SK-N-SH (cell line): ENCODE data around the gene WNT4. TPM values are rescaled to one million over a fixed set of nuclear protein-coding genes. Genes with fewer than 3 reads are reported as not detected.

Source experiments
- CTCF ChIA-PET: fragments of 300-600, 350-600 bp; formaldehyde crosslinking; extraction: SDS; loops from one replicate; lab custom pipeline; 2021; lab: Yijun Ruan, JAX
- POLR2A ChIA-PET: fragments of 350-600 bp; sonication (Branson Sonifier 250); formaldehyde crosslinking; extraction: SDS; loops from one replicate; lab custom pipeline; 2020; ENCODE audit warnings: antibody characterized with exemption, inconsistent platforms; lab: Yijun Ruan, JAX
- DNase-seq: peaks from one replicate; pipeline ENCODE4 v3.0.0; 2012
- H2AFZ ChIP-seq: fragments of 200-600 bp; sonication (generic); 2 replicates; pipeline ENCODE4 v1.8.1; 2016; ENCODE audit warnings: antibody characterized with exemption, mild to moderate bottlenecking, low read depth
- H3F3A ChIP-seq: fragments of 200-600 bp; sonication (generic); replicated peaks from 2 replicates; pipeline ENCODE3; 2016; ENCODE audit warnings: antibody characterized with exemption, mild to moderate bottlenecking; ENCODE audit not compliant: insufficient read depth
- H3K27ac ChIP-seq, 2 experiments: fragments of 200-500 bp in 1 of 2; fragments of 200-600 bp in 1 of 2; sonication (Bioruptor generic) in 1 of 2; sonication (generic), shearing (Covaris generic) in 1 of 2; 2 replicates each; pipeline versions ENCODE4 v1.5.1 to v1.6.1; 2014 to 2016; ENCODE audit warnings: low read depth in 2 of 2, inconsistent platforms in 1 of 2, low read length in 1 of 2, mild to moderate bottlenecking in 1 of 2, mixed read lengths in 1 of 2
- H3K27me3 ChIP-seq: fragments of 200-600 bp; sonication (generic), shearing (Covaris generic); 2 replicates; pipeline ENCODE4 v1.6.1; 2016; ENCODE audit warnings: mixed run types; ENCODE audit not compliant: insufficient read depth
- H3K36me3 ChIP-seq, 2 experiments: fragments of 200-500 bp in 1 of 2; fragments of 200-600 bp in 1 of 2; sonication (Bioruptor generic) in 1 of 2; sonication (generic) in 1 of 2; replicated peaks in 1 of 2; 2 replicates each; pipeline versions ENCODE3 to v1.5.1; 2014 to 2016; ENCODE audit warnings: low read length in 1 of 2, mild to moderate bottlenecking in 1 of 2; ENCODE audit not compliant: insufficient read depth in 2 of 2, control insufficient read depth in 1 of 2
- H3K4me1 ChIP-seq, 2 experiments: fragments of 200-500 bp in 1 of 2; fragments of 200-600 bp in 1 of 2; sonication (Bioruptor generic) in 1 of 2; sonication (generic), shearing (Covaris generic) in 1 of 2; 2 replicates each; pipeline versions ENCODE4 v1.5.1 to v1.6.1; 2014 to 2016; ENCODE audit warnings: low read depth in 1 of 2, low read length in 1 of 2, mixed run types in 1 of 2; ENCODE audit not compliant: insufficient read depth in 2 of 2, control insufficient read depth in 1 of 2
- H3K4me2 ChIP-seq: fragments of 200-600 bp; sonication (generic), shearing (Covaris generic); 2 replicates; pipeline ENCODE4 v1.6.1; 2017; ENCODE audit warnings: mixed run types
- H3K4me3 ChIP-seq, 2 experiments: fragments of 200-500 bp in 1 of 2; fragments of 200-600 bp in 1 of 2; sonication (Bioruptor generic) in 1 of 2; sonication (generic), shearing (Covaris generic) in 1 of 2; 2 replicates each; pipeline versions ENCODE4 v1.5.1 to v1.8.1; 2014 to 2016; ENCODE audit warnings: low read depth in 2 of 2, inconsistent platforms in 1 of 2, low read length in 1 of 2, mild to moderate bottlenecking in 1 of 2, mixed read lengths in 1 of 2, moderate library complexity in 1 of 2
- H3K79me2 ChIP-seq: fragments of 200-600 bp; sonication (generic); 2 replicates; pipeline ENCODE4 v1.8.1; 2017; ENCODE audit warnings: mild to moderate bottlenecking; ENCODE audit not compliant: insufficient read depth
- H3K9ac ChIP-seq: fragments of 200-600 bp; sonication (generic); 2 replicates; pipeline ENCODE4 v1.6.1; 2017; ENCODE audit warnings: mixed run types
- H3K9me2 ChIP-seq: fragments of 200-600 bp; sonication (generic); 2 replicates; pipeline ENCODE4 v1.6.1; 2017; ENCODE audit warnings: mixed run types
- H3K9me3 ChIP-seq: fragments of 200-600 bp; sonication (generic); 2 replicates; pipeline ENCODE4 v1.6.1; 2017; ENCODE audit warnings: mixed run types, mild to moderate bottlenecking, moderate library complexity
- H4K20me1 ChIP-seq: fragments of 200-600 bp; sonication (generic); 2 replicates; pipeline ENCODE4 v1.6.1; 2017; ENCODE audit warnings: mild to moderate bottlenecking, mixed run types; ENCODE audit not compliant: insufficient read depth
- CHD2 ChIP-seq: fragments of 150-350 bp; IDR thresholded peaks from 2 replicates; pipeline ENCODE4 v1.6.1; 2018; ENCODE audit warnings: low read length; ENCODE audit not compliant: partially characterized antibody
- ELF1 ChIP-seq: IDR thresholded peaks from 2 replicates; pipeline ENCODE4 v1.4.0; 2012
- EP300 ChIP-seq, 2 experiments: IDR thresholded peaks; 2 replicates each; pipeline versions ENCODE4 v1.4.0 to v1.6.1; 2012; ENCODE audit warnings: borderline replicate concordance in 1 of 2, low read depth in 1 of 2, low read length in 1 of 2
- EZH2phosphoT487 ChIP-seq: fragments of 200-600 bp; sonication (generic); IDR thresholded peaks from 2 replicates; pipeline ENCODE4 v1.6.1; 2017; ENCODE audit warnings: low read depth, mixed run types, mild to moderate bottlenecking, antibody characterized with exemption, moderate library complexity, borderline replicate concordance
- FOXJ3 ChIP-seq: sonication (generic); formaldehyde crosslinking; IDR thresholded peaks from 2 replicates; pipeline ENCODE4 v1.5.1; 2020; ENCODE audit warnings: mild to moderate bottlenecking, missing genetic modification reagents
- GABPA ChIP-seq: IDR thresholded peaks from 2 replicates; pipeline ENCODE4 v1.4.0; 2012; ENCODE audit warnings: low read depth, mild to moderate bottlenecking
- GATA2 ChIP-seq: sonication (generic); formaldehyde crosslinking; IDR thresholded peaks from 2 replicates; pipeline ENCODE4 v1.5.0; 2020; ENCODE audit warnings: mild to moderate bottlenecking, missing genetic modification reagents
- JUND ChIP-seq: IDR thresholded peaks from 2 replicates; pipeline ENCODE4 v1.4.0; 2012
- NFIC ChIP-seq: IDR thresholded peaks from 2 replicates; pipeline ENCODE4 v1.4.0; 2012; ENCODE audit warnings: borderline replicate concordance
- NRF1 ChIP-seq: IDR thresholded peaks from 2 replicates; pipeline ENCODE4 v1.6.1; 2012; ENCODE audit warnings: low read depth, mild to moderate bottlenecking, low read length
- POLR2AphosphoS5 ChIP-seq: IDR thresholded peaks from 2 replicates; pipeline ENCODE4 v1.6.1; 2012; ENCODE audit warnings: low read depth, low read length
- RCOR1 ChIP-seq: fragments of 150-350 bp; IDR thresholded peaks from 2 replicates; pipeline ENCODE4 v1.6.1; 2017; ENCODE audit warnings: antibody characterized with exemption, low read length
- RFX5 ChIP-seq: IDR thresholded peaks from 2 replicates; pipeline ENCODE4 v1.6.1; 2012; ENCODE audit warnings: mild to moderate bottlenecking, improper control_type of control experiment, low read length
- RXRA ChIP-seq: IDR thresholded peaks from 2 replicates; pipeline ENCODE4 v1.4.0; 2012; ENCODE audit warnings: low read depth, mild to moderate bottlenecking, borderline replicate concordance
- SMC3 ChIP-seq: IDR thresholded peaks from 2 replicates; pipeline ENCODE4 v1.6.1; 2012; ENCODE audit warnings: low read depth, low read length, improper control_type of control experiment
- TCF12 ChIP-seq: IDR thresholded peaks from 2 replicates; pipeline ENCODE4 v1.4.0; 2012
- TEAD4 ChIP-seq: IDR thresholded peaks from 2 replicates; pipeline ENCODE4 v1.4.0; 2012; ENCODE audit warnings: mild to moderate bottlenecking, borderline replicate concordance; ENCODE audit not compliant: insufficient read depth
- WGBS: methylation state at CpG from one replicate; pipeline ENCODE4 v1.1.6; 2017; ENCODE audit warnings: low lambda C conversion rate; 5-methylcytosine and 5-hydroxymethylcytosine counted together
- polyA plus RNA-seq, 3 experiments: library from polyadenylated mRNA; depleted of rRNA; stranded (reverse); fragments of >200 nt; gene quantifications; 2 replicates each; pipeline ENCODE4 v1.2.3, GENCODE V29; 2012
- TF ChIP-seq, protein P1 (sequence below): fragments of 150-350 bp; IDR thresholded peaks from 2 replicates; pipeline ENCODE4 v1.6.1; 2017; ENCODE audit warnings: antibody characterized with exemption, low read length, low read depth, borderline replicate concordance
- TF ChIP-seq, protein P2 (sequence below): fragments of 150-350 bp; IDR thresholded peaks from 2 replicates; pipeline ENCODE4 v1.6.1; 2016; ENCODE audit warnings: mild to moderate bottlenecking, low read depth, low read length
- TF ChIP-seq, protein P3 (sequence below): IDR thresholded peaks from 2 replicates; pipeline ENCODE4 v1.4.0; 2012; ENCODE audit warnings: low read depth
- TF ChIP-seq, protein P4 (sequence below): fragments of 200-600 bp; sonication (generic); IDR thresholded peaks from 2 replicates; pipeline ENCODE4 v1.6.1; 2017; ENCODE audit warnings: antibody characterized with exemption, mild to moderate bottlenecking, moderate library complexity

Gene WNT4
- polyA plus RNA-seq, 1 of the 3 experiments (the other 2 are of a cell fraction) = 0.03 TPM

DNA sequence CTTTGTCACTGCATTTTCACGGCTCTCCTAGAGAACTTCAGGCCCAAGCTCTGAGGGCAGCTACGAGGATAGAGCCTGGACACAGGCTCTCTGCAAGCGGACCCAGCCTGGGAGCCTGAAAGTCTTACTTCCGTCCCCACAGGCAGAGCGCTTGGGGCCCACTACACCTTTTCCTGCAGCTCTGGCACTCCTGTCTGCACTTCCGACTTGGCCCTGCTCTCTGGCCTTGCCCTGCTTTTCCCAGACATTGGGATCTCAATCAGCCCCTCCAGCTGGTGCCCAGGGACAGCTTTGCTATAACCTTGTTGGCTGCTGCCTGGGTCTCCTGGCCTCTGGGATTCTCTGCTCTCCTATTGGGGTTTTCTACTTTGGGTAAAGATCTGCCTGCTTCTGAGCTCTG lies 27.6 kb downstream of the WNT4 start:
- peak; percentile 11 for DNase-seq
- ChIA-PET CTCF (interaction anchor here (1.1 to 3.4 kb wide), 4 partner anchors 10 to 301 kb away, joined by 3 to 20 read pairs (median 8); no protein-coding TSS in a partner anchor), POLR2A (no interaction called here)
- Histone ChIP-seq H3K9me3 (no peaks in the 10 kb centered on the region), H3K79me2 (peaks cover 25% of the 10 kb centered on the region; the same call in 1 of the 2 replicates), H2AFZ (no peak overlapping the region), H3F3A (no peaks in the 10 kb centered on the region), H3K4me2 (no peak overlapping the region), H3K4me1 (peaks cover 18 to 55% of the 10 kb centered on the region in 2 experiments), H3K27me3 (no peaks in the 10 kb centered on the region), H3K27ac (no peak overlapping the region; a peak in 1 of 4 replicates), H3K4me3 (no peak overlapping the region), H3K36me3 (peaks cover 21 to 27% of the 10 kb centered on the region in 2 experiments), H4K20me1 (peaks cover 96% of the 10 kb centered on the region), H3K9ac (no peak overlapping the region), H3K9me2 (no peaks in the 10 kb centered on the region)
- TF ChIP-seq JUND (no peak), NFIC (no peak), EZH2phosphoT487 (no peak), EP300 (IDR thresholded peaks at IDR 0.05; ENCODE audit: borderline replicate concordance in 1 of 2, low read depth in 1 of 2, low read length in 1 of 2) (no peak)
- TF ChIP-seq, protein P1, sequence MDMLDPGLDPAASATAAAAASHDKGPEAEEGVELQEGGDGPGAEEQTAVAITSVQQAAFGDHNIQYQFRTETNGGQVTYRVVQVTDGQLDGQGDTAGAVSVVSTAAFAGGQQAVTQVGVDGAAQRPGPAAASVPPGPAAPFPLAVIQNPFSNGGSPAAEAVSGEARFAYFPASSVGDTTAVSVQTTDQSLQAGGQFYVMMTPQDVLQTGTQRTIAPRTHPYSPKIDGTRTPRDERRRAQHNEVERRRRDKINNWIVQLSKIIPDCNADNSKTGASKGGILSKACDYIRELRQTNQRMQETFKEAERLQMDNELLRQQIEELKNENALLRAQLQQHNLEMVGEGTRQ = no peak
- 100% methylated on average over 5 of the region's 6 CpGs for WGBS

DNA sequence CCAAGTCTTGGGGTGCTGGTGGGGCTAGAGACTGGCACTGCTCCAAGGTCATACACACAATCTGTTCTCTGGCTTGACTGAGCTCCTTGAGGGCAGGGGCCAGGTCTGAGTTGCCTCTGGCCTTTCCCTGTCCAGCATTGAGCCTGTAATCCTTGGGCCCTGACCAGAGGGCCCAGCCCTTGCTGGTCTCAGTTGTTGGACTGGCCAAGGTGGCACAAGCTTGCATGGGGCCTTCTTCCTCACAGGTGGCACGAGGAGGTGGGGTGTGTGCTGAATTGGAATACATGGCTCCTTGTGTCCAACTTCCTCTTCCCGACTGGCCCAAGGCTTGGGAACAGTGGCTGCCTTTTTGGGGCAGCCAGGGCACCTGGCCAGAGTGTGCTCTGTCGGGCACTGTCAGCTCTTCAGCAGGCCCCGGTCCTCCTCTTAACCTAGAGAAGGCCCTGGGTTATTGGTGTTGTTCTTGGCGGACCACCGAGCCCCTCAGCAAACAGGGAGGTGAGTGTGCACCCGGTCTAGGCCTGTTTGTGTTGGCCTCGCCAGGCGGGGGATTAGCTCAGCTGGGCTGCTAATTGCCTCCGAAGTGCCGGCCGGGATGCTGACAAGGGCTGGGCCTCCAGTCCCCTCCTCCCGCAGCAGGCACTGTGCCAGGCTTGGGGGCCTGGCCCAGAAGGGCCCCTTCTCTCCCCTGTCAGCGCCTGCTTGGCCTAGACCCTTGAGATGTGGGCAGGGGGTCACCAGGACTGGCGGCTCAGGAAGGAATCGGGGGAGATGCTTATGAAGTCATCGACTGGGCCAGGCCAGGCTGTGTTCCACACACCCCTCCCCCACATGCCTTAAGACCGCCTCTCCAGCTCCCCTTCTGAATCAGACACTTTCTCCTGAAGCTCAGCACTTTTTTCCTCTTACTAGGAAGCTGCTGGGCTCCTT lies 28.5 kb downstream of the WNT4 start:
- no peak overlapping the region for H3K9ac ChIP-seq
- WGBS = 77% methylated on average over 7 of the region's 18 CpGs
- H3K79me2 ChIP-seq = peaks cover 33% of the 10 kb centered on the region; the same call in 1 of the 2 replicates
- TF ChIP-seq POLR2AphosphoS5 = no peak
- TF ChIP-seq SMC3 = no peak
- TF ChIP-seq, protein P2, sequence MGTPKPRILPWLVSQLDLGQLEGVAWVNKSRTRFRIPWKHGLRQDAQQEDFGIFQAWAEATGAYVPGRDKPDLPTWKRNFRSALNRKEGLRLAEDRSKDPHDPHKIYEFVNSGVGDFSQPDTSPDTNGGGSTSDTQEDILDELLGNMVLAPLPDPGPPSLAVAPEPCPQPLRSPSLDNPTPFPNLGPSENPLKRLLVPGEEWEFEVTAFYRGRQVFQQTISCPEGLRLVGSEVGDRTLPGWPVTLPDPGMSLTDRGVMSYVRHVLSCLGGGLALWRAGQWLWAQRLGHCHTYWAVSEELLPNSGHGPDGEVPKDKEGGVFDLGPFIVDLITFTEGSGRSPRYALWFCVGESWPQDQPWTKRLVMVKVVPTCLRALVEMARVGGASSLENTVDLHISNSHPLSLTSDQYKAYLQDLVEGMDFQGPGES = no peak
- TF ChIP-seq GATA2 (CRISPR knock-in tag) = no peak
- TF ChIP-seq GABPA = no peak
- TF ChIP-seq CHD2 = no peak
- no peak for TF ChIP-seq RFX5
- no peak for TF ChIP-seq ELF1
- TF ChIP-seq FOXJ3 (CRISPR knock-in tag) = no peak
- no peak for TF ChIP-seq RXRA
- no peak for TF ChIP-seq TCF12
- no peak for TF ChIP-seq RCOR1
- TF ChIP-seq TEAD4 = no peak
- TF ChIP-seq, protein P3, sequence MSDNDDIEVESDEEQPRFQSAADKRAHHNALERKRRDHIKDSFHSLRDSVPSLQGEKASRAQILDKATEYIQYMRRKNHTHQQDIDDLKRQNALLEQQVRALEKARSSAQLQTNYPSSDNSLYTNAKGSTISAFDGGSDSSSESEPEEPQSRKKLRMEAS = no peak
- no peak for TF ChIP-seq NRF1
- TF ChIP-seq, protein P4, sequence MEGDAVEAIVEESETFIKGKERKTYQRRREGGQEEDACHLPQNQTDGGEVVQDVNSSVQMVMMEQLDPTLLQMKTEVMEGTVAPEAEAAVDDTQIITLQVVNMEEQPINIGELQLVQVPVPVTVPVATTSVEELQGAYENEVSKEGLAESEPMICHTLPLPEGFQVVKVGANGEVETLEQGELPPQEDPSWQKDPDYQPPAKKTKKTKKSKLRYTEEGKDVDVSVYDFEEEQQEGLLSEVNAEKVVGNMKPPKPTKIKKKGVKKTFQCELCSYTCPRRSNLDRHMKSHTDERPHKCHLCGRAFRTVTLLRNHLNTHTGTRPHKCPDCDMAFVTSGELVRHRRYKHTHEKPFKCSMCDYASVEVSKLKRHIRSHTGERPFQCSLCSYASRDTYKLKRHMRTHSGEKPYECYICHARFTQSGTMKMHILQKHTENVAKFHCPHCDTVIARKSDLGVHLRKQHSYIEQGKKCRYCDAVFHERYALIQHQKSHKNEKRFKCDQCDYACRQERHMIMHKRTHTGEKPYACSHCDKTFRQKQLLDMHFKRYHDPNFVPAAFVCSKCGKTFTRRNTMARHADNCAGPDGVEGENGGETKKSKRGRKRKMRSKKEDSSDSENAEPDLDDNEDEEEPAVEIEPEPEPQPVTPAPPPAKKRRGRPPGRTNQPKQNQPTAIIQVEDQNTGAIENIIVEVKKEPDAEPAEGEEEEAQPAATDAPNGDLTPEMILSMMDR = no peak
- no peak overlapping the region for H3K4me3 ChIP-seq
- POLR2A ChIA-PET = no interaction called here
- H3K9me2 ChIP-seq = no peaks in the 10 kb centered on the region
- H3K27ac ChIP-seq = peak overlapping the region in 1 of 2 experiments; percentile 25; a peak in 1 of 4 replicates
- H2AFZ ChIP-seq = no peak overlapping the region
- H3F3A ChIP-seq = no peaks in the 10 kb centered on the region
- no peaks in the 10 kb centered on the region for H3K27me3 ChIP-seq
- no peak overlapping the region for H3K4me2 ChIP-seq
- DNase-seq = peak; percentile 27
- H3K4me1 ChIP-seq = peaks cover 18 to 57% of the 10 kb centered on the region in 2 experiments
- CTCF ChIA-PET = interaction anchor here (1.0 to 3.4 kb wide), 7 partner anchors 9 to 527 kb away, joined by 3 to 20 read pairs (median 7); no protein-coding TSS in a partner anchor
- no peaks in the 10 kb centered on the region for H3K9me3 ChIP-seq
- peaks cover 99% of the 10 kb centered on the region for H4K20me1 ChIP-seq
- H3K36me3 ChIP-seq = peaks cover 21 to 30% of the 10 kb centered on the region in 2 experiments
